Activated naive CD8-positive, alpha-beta T cell treated with anti-CD3 and anti-CD28 coated beads for 36 hours (primary cell): ENCODE data around the gene LHX3. TPM values are rescaled to one million over a fixed set of nuclear protein-coding genes. Genes with fewer than 3 reads are reported as not detected.

ENCODE experiments used
- DNase-seq: peaks from one replicate; pipeline ENCODE4 v3.0.0; 2021
- H3K27ac Mint-ChIP-seq: one replicate; pipeline ENCODE4 v1.8.0; 2022; ENCODE audit warnings: mild to moderate bottlenecking, moderate library complexity, mixed read lengths
- H3K27me3 Mint-ChIP-seq: one replicate; pipeline ENCODE4 v1.8.0; 2022; ENCODE audit warnings: mild to moderate bottlenecking, mixed read lengths
- H3K36me3 Mint-ChIP-seq: one replicate; pipeline ENCODE4 v1.8.0; 2021; ENCODE audit warnings: mild to moderate bottlenecking, mixed read lengths
- H3K4me1 Mint-ChIP-seq: one replicate; pipeline ENCODE4 v1.8.0; 2021; ENCODE audit warnings: mixed read lengths
- H3K4me3 Mint-ChIP-seq: one replicate; pipeline ENCODE4 v1.8.0; 2022; ENCODE audit warnings: mild to moderate bottlenecking, moderate library complexity, mixed read lengths
- H3K9me3 Mint-ChIP-seq: one replicate; pipeline ENCODE4 v1.8.0; 2022; ENCODE audit warnings: mixed read lengths
- total RNA-seq, 2 experiments: library from RNA; stranded (reverse); gene quantifications; one replicate each; pipeline ENCODE4 v1.2.3, GENCODE V29; 2021

Gene LHX3
- total RNA-seq, 2 experiments from 2014 or later, result not detected

DNA sequence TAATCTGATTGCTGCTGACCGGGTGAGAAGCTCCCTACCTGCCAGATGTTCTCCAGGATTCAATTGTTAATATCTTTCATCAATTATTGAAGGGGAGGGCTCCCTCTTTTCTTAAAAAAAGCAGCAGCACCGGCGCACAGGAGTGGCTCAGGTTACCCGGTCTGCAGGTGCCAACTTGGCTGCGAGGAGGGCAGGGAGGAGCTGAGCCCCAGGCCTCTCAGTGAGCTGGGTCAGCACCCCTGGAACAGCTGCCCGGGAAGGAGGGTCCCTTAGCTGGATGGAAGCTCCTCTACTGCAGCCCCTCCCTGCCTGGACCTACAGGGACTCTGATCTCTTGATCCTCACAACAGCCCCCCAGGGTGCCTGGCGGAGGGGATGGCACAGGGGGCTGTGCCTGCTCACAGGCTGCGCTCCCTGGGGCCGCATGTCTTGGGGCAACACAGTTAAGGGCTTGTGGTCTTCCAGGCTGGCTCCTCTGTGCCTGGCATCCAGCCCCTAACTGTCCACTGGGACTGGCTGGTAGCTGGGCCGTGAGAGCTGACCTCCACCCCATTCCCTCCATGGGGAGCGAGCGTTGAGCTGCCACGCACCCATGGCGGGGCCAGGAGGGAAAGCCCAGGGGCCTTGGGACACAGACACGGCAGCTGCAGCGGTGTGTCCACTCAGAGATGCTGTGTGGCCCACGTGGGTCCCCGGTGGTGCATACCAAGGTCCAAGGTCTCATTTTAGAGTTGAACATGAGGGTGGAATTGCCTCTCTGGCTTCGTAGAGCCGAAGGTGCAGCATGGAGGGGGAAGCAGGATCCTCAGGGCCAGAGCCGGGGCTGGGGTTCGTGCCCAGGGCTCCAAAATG lies 57.7 kb downstream of the LHX3 start:
- no peak for DNase-seq
- Mint-ChIP-seq H3K27ac (no peak overlapping the region), H3K9me3 (no peaks in the 10 kb centered on the region), H3K27me3 (no peaks in the 10 kb centered on the region), H3K36me3 (no peaks in the 10 kb centered on the region), H3K4me1 (no peaks in the 10 kb centered on the region), H3K4me3 (no peak overlapping the region)

Other genes starting within 250 kb of the LHX3 start
- gene UBAC1, start 243.8 kb downstream of the LHX3 start, total RNA-seq, result 10 to 100 TPM; 30.0 to 32.6 TPM
- 1 to 10 TPM; 5.3 to 5.6 TPM for gene NACC2, start 109.8 kb downstream of the LHX3 start, total RNA-seq
- 10 to 100 TPM; 27.2 to 28.7 TPM for gene TMEM250, start 86.3 kb downstream of the LHX3 start, total RNA-seq
- gene QSOX2, start 40.7 kb upstream of the LHX3 start, total RNA-seq, result 10 to 100 TPM; 17.0 to 18.3 TPM
- not detected for gene CCDC187, start 99.0 kb upstream of the LHX3 start, total RNA-seq
- 10 to 100 TPM in 1 of 2 experiments, 1 to 10 TPM in 1; 9.1 to 11.0 TPM for gene GPSM1, start 122.4 kb upstream of the LHX3 start, total RNA-seq
- 10 to 100 TPM; 24.9 to 26.2 TPM for gene DNLZ, start 158.6 kb upstream of the LHX3 start, total RNA-seq
- 1 to 10 TPM; 1.5 to 1.8 TPM for gene CARD9, start 168.5 kb upstream of the LHX3 start, total RNA-seq
- gene SNAPC4, start 195.0 kb upstream of the LHX3 start, total RNA-seq, result 10 to 100 TPM; 25.2 to 28.0 TPM
- gene ENTR1, start 205.5 kb upstream of the LHX3 start, total RNA-seq, result 10 to 100 TPM; 55.4 to 58.2 TPM
- 100 to 1,000 TPM; 124 to 130 TPM for gene PMPCA, start 205.5 kb upstream of the LHX3 start, total RNA-seq
- gene INPP5E, start 234.7 kb upstream of the LHX3 start, total RNA-seq, result 10 to 100 TPM; 10.9 to 12.1 TPM